GF-D8 (cell line): ENCODE results near the gene COPS2.
"Not testable (repeated sequence)": the region's sequence is repeated elsewhere in the genome, so short reads cannot be mapped to it uniquely, and the experiment has no call there.

Experiments used
- DNase-seq: peaks from one replicate; lab custom pipeline; 2025; lab: John Stamatoyannopoulos, UW

COPS2 gene

DNA sequence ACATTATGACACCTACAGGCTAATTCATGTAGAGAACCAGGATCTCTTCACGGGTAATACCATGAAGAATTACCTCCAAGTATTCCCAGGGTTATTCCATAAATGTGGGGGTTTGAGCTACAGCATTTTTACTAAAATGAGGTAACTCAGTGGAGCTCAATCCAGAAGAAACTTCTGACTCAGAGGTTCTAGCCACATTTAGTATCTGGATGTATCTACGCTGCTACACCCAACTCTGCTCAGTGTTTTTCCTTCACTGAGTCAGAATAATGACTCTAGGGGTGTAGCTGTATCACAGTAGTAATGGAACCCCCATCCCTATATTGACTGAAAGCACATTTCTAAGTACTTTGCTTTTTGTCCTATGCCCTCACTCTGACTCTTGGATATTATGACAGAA, 52.4 kb downstream of the COPS2 start:
- DNase-seq = no peak

GRCh38 chr15:49101536-49101935, 53.9 kb downstream of the COPS2 start:
- no peak for DNase-seq

DNA sequence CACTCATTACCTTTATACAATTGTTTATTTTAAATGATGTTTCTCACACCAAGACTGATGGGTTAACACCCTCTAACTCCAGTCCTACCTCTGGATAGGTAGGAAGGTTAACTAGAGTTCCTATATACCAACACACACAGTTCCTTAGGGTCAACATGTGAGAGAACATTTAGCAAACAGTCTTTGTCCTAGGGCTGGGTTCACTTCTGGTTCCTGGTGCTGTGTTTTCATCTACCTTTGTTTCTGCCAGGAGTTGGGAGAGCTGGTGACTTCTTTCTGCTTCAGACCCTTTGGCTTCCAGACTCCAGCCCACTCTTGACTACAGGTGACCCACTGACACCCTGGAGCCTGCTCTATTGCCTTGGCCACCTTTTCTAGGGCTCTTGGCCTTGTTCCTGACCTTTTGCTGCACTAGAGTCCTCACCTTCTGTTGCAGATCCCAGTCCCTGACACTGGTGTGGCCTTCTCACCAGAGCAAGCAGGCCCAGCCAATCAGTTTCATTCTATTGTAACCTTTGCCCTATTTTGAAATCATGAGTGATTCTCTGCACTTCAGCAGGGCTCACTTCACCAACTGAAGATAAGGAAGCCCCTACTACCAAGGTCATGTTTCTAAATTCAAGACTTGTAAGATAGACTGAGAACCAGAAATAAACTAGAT, 59.2 kb downstream of the COPS2 start:
- no peak for DNase-seq

DNA sequence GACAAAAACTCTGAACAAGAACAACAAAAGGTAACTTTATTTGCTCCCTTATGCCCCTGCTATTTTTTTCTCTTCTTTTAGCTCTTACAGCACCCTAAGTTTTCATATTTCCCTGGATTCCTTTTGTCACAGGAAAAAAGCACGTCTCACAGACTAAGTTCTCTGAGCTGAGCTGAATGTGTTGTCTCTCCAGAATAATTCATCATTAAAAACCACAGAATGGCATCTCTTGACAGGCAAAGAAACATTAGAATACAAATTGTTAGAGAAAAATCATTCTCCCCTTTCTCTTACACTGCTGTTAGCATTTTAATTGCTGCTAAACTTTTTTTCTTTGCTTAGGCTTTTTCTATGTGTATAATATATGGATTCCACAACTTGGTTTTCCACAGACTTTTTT, 60.5 kb downstream of the COPS2 start:
- no peak for DNase-seq

- no peak for DNase-seq
These were observed 61.9 kb downstream of the COPS2 start for GRCh38 chr15:49093252-49094105.

- no peak for DNase-seq
These were observed 66.4 kb downstream of the COPS2 start for GRCh38 chr15:49088996-49089395.

DNA sequence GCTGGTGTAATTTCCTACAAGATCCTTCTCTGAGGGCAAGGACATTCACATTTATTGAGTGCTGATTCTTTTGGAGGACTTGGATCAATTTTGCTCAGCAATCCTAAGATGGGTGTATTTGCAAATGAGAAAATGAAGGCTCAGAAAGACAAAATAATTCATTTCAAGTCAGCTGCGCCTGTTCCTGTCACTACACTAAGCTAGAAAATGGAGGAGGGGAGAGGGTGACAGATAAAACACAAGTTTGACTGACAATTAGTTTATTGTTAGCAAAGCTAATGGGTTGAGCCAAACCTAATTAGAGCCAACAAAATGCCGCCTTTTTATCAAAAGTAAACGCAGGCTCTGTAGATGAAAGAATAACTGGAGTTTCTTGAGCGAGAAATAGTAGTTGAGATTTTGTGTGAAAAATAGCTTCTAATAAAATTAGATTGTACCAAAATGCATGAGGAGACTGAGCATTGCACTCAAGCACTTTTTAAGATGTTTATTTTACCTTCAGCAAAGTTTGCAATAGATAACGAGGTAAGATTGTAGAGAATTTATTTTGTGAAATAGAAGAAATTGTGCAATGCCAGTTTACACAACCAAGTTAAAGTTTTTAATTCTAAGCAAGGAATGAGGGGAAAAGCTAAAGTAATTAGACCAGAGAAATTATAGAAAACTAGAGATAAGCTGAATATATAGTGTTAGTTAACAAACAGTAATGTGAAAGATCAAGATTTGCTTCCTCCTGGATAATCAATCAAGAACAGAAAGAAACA, 69.5 kb downstream of the COPS2 start:
- DNase-seq = no peak

GRCh38 chr15:49084285-49084570, 71.2 kb downstream of the COPS2 start:
- no peak for DNase-seq

DNA sequence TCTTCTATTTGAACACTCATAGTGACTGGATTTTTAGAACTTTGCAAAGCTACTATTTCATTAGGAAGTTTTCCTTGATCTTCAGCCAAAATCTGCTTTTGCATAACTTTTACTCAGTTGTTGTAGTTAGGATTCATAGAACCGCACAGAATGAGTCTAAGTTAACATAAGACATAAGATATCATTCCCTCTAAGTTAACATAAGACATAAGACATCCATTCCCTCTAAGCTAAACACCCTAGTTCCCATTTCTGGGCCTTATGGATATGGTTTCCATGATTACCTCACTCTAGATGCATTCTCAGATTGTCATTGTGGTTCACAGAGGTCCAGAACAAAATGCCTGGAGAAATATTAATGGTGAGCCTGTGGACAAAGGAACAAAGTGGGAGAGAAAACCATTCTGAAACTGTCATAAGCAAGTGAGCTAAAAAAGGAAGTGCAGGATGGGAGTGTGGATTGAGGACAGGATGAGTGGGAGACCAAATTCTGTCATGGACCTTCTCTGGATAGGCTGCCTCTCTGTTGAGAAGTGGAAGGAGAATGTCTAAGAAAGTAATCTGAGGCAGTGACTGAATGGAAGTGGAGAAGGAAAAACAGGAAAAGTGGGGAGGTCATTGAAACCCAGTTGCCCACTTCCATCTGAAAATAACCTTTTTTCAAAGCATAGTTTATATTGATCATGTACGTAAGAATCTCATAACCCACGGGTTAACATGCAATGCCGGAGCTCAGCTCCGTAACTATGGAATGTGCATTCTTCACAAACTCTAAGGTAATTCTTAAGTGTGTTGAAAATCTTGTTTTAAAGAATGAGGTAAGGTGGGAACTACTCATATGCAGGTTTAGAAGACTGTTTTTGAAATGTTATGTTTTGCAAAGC, 71.8 kb downstream of the COPS2 start:
- no peak for DNase-seq

DNA sequence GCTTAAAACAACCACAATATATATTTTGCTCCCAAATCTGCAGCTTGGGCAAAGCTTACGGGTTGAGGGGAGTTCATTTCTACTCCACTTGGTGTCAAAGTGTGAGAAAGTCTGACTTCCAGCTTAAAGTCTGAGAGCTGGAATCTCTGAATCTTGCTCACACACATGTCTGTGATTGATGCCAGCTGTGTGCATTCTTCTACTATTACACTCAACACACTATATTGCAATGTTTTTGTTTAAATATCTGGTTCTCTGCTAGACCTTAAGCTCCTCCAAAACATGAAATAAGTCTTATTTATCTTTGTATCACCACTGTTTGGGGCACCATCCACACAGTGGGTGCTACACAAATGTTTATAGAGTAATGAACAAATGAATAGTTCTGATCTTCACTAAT, 72.4 kb downstream of the COPS2 start:
- DNase-seq = no peak

GRCh38 chr15:49079340-49080039, 75.9 kb downstream of the COPS2 start:
- DNase-seq = no peak

- DNase-seq = no peak
These were observed 79.5 kb downstream of the COPS2 start for GRCh38 chr15:49075881-49076280.

- DNase-seq = not testable (repeated sequence)
These were observed 80.7 kb downstream of the COPS2 start for GRCh38 chr15:49074589-49075287.
